Heart right ventricle (tissue), 16 donors: Measurements from ENCODE around the gene MYO9A. TPM values are rescaled to one million over a fixed set of nuclear protein-coding genes. Genes with fewer than 3 reads are reported as not detected.

ENCODE experiments used
- ATAC-seq, 8 donors: fragments of 200-7000 bp; cut with Tn5 transposase; one replicate each; pipeline ENCODE4 v1.9.1; 2020; ENCODE audit warnings: mild to moderate bottlenecking in 8 of 8, moderate library complexity in 8 of 8, moderate number of reproducible peaks in 1 of 8
- DNase-seq, 2 donors: peaks; one replicate each; pipeline ENCODE4 v3.0.0-alpha.2; 2020
- H3K27ac ChIP-seq, 10 donors: fragments of 200-600 bp; sonication (generic) in 2 of 10; one replicate each; pipeline versions ENCODE4 v1.5.0 to v1.8.0; 2020 to 2022; ENCODE audit warnings: mild to moderate bottlenecking in 3 of 10
- H3K27me3 ChIP-seq, 7 donors: fragments of 200-600 bp; one replicate each; pipeline ENCODE4 v1.8.0; 2021 to 2022; ENCODE audit warnings: mild to moderate bottlenecking in 2 of 7
- H3K36me3 ChIP-seq, 9 donors: fragments of 200-600 bp; sonication (generic) in 1 of 9; one replicate each; pipeline versions ENCODE4 v1.5.0 to v1.8.0; 2020 to 2022; ENCODE audit warnings: mild to moderate bottlenecking in 2 of 9
- H3K4me1 ChIP-seq, 9 donors: fragments of 200-600 bp; sonication (generic) in 1 of 9; one replicate each; pipeline versions ENCODE4 v1.5.0 to v1.8.0; 2020 to 2022; ENCODE audit warnings: mild to moderate bottlenecking in 4 of 9
- H3K4me3 ChIP-seq, 10 donors: fragments of 200-600 bp; sonication (generic) in 2 of 10; one replicate each; pipeline versions ENCODE4 v1.5.0 to v1.8.0; 2020 to 2022; ENCODE audit warnings: mild to moderate bottlenecking in 7 of 10, moderate library complexity in 2 of 10
- H3K9me3 ChIP-seq, 11 donors: fragments of 200-600 bp in 10 of 11; sonication (generic) in 2 of 11; one replicate each; pipeline versions ENCODE4 v1.5.0 to v1.8.0; 2013 to 2022; ENCODE audit warnings: mild to moderate bottlenecking in 2 of 11, control low read depth in 1 of 11, moderate library complexity in 1 of 11
- CTCF ChIP-seq, 9 donors: fragments of 200-600 bp; sonication (generic) in 2 of 9; IDR thresholded peaks; one replicate each; pipeline versions ENCODE4 v1.5.0 to v1.8.0; 2021 to 2022; ENCODE audit warnings: antibody characterized with exemption in 9 of 9, mild to moderate bottlenecking in 5 of 9, moderate library complexity in 1 of 9
- WGBS, 2 donors: extraction: QIAGEN DNeasy Blood & Tissue Kit; methylation state at CpG; one replicate each; pipeline ENCODE4 v1.1.7; 2013; ENCODE audit warnings: inconsistent platforms in 1 of 2; 5-methylcytosine and 5-hydroxymethylcytosine counted together
- intact Hi-C, 10 donors: fragments of 100-400 bp; cut with DNase I; formaldehyde crosslinking; loops; one replicate each; pipeline versions ENCODE4 v1.11.1 to v1.14.2; 2022
- polyA plus RNA-seq, 2 donors: library from polyadenylated mRNA; stranded (reverse); fragments of 200-250 nt; gene quantifications; one replicate each; pipeline ENCODE4 v1.2.3, GENCODE V29; 2013
- total RNA-seq, 10 donors: library from RNA; stranded (reverse); fragmentation: NEBNext Ultra II Directional in 3 of 10; extraction: Animal tissue kit (Norgen Biotek cat#: 25700) in 3 of 10; gene quantifications; one replicate each; pipeline versions ENCODE4 v1.2.1 to v1.2.4, GENCODE V29; 2021 to 2023
- donor health status: Arrhythmogenic right ventricular cardiomyopathy.
- donor health status: ischemic (EF 13 %, LVEDD 7.1; RV severe dilation, severe dysfunction).
- donor health status: healthy with polysubstance abuse.
- donor health status: DM: no; HTN: yes; CAD: no.
- donor health status: DM: no; HTN: no; CAD: no.
- donor health status: ischemic (EF 25% LVEDD 6.9; RV normal size, moderate dysfunction).
- donor health status: ischemic (EF 25% LVEDD 5.7; RV mildly dilated, moderate dysfunction).
- donor health status: healthy.
- donor health status: DM: yes; HTN: yes; CAD: no.
- donor health status: Ischemic cardiomyopathy.
- donor health status: ischemic (EF 35%, LVEDD 5.7; RV mildly dilated, moderate dysfunction).
- donor health status: nonischemic (EF 11% LVEDD 7.7; RV severe dilation, severe dysfunction).
- donor health status: DM: yes; HTN: yes; CAD: no.
- donor health status: PGD.
- donor health status: ischemic (EF 29% LVEDD 5.4; RV normal size, mild dysfunction).
- donor health status: nonischemic (EF 23%, LVEDD 6.1; RV moderate dilation, normal function).

Gene MYO9A
- total and polyA plus RNA-seq, 12 donors, result 3.7 to 36.9 (median 28.7) TPM

DNA sequence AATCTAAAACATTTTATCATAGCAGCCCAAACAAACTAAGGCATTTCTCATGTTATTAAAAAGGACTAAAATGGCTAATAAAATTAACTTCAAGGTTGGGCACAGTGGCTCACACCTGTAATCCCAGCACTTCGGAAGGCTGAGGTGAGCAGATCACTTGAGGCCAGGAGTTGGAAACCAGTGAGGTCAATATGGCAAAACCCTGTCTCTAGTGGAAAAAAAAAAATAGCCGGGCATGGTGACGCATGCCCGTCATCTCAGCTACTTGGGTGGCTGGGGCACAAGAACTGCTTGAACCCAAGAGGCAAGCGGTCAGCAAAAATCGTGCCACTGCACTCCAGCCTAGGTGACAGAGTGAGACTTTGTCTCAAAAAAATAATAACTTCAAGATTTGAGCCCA, 197.4 kb downstream of the MYO9A start:
- TF ChIP-seq CTCF (IDR thresholded peaks at IDR 0.05), result no peak
- Histone ChIP-seq H3K9me3 (no peaks in the 10 kb centered on the region), H3K4me3 (no peak overlapping the region), H3K27ac (no peak overlapping the region), H3K4me1 (no peaks in the 10 kb centered on the region), H3K36me3 (peaks cover 0 to 22% (median 0%) of the 10 kb centered on the region in 9 donors), H3K27me3 (no peaks in the 10 kb centered on the region)
- DNase-seq (no peak), ATAC-seq (no peak)
- WGBS, 2 donors, result 95 to 97% methylated on average over 6 of the region's 6 CpGs
- intact Hi-C loops, result no loop called here

GRCh38 chr15:71916834-71917233, 201.1 kb downstream of the MYO9A start:
- no peaks in the 10 kb centered on the region for H3K27me3 ChIP-seq
- 79 to 87% methylated on average over 3 of the region's 3 CpGs for WGBS, 2 donors
- no peak for TF ChIP-seq CTCF (IDR thresholded peaks at IDR 0.05)
- ATAC-seq (no peak), DNase-seq (no peak)
- intact Hi-C loops, result no loop called here
- peaks cover 0 to 10% (median 0%) of the 10 kb centered on the region in 11 donors for H3K9me3 ChIP-seq
- H3K27ac ChIP-seq, result no peak overlapping the region
- H3K4me1 ChIP-seq, result no peaks in the 10 kb centered on the region
- H3K36me3 ChIP-seq, result peaks cover 0 to 52% (median 0%) of the 10 kb centered on the region in 9 donors
- H3K4me3 ChIP-seq, result no peak overlapping the region

DNA sequence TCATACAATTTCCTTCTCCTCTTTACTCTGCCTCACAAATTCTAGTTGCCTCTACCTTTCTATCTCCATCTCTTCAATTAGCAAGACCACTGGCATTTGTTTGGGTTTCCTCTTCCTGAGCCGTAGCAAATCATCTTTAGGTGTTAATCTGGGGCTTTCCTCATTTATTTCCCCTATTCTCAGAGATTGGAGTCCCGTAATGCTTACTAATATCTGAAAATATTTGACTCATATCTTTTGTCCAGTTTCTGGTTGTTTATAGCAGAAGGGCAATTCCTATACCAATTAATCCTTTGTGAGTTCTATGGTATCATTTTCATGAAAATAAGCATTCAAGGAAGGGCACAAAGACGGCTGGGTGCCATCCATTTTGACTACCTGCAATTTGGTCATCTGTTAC, 203.9 kb downstream of the MYO9A start:
- no peaks in the 10 kb centered on the region for H3K4me1 ChIP-seq
- H3K27ac ChIP-seq, result no peak overlapping the region
- no peak overlapping the region for H3K4me3 ChIP-seq
- DNase-seq, result no peak
- WGBS, 2 donors, result 97% methylated on average over 3 of the region's 3 CpGs
- H3K9me3 ChIP-seq, result peaks cover 0 to 10% (median 0%) of the 10 kb centered on the region in 11 donors
- no peak for ATAC-seq
- TF ChIP-seq CTCF (IDR thresholded peaks at IDR 0.05), result no peak
- H3K36me3 ChIP-seq, result peaks cover 0 to 65% (median 3%) of the 10 kb centered on the region in 9 donors
- intact Hi-C loops, result no loop called here
- H3K27me3 ChIP-seq, result no peaks in the 10 kb centered on the region

GRCh38 chr15:71899674-71900073, 218.3 kb downstream of the MYO9A start:
- H3K9me3 ChIP-seq, result no peaks in the 10 kb centered on the region
- no peaks in the 10 kb centered on the region for H3K4me1 ChIP-seq
- H3K27me3 ChIP-seq, result no peaks in the 10 kb centered on the region
- TF ChIP-seq CTCF (IDR thresholded peaks at IDR 0.05), result no peak
- peaks cover 0 to 87% (median 49%) of the 10 kb centered on the region in 9 donors for H3K36me3 ChIP-seq
- DNase-seq (no peak), ATAC-seq (no peak)
- intact Hi-C loops, result loop anchor here in 3 of 10 donors (10.0 kb wide), 1 partner anchor 255 kb away; no protein-coding TSS in a partner anchor
- WGBS, 2 donors, result 93 to 97% methylated on average over 5 of the region's 5 CpGs
- H3K27ac ChIP-seq, result no peak overlapping the region
- H3K4me3 ChIP-seq, result no peak overlapping the region
